ENCODE results near the gene BOC. TPM values are rescaled to one million over a fixed set of nuclear protein-coding genes. Genes with fewer than 3 reads are reported as not detected.

Gene BOC
- total and polyA plus RNA-seq, 12 donors: 2.1 to 13.9 (median 4.9) TPM

DNA sequence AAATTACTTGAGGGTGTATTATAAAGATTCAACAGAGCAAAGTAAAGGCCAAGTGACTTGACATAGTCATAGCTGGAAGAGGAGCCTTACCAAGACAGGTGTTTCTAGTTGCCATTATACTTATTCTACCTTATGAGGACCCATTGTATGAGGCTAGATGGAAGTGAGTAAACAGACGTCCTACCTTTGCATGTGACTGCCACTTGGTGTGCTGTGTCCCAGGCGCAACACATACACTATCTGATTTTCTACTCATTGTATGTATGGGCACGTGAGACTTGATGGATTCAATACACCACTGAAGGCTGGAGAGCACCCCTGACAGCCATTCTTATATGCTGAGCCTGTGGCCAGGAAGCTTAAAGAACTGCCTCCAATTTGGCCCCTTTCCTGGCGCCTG, 40.5 kb downstream of the BOC start:
- ATAC-seq (no peak), DNase-seq (no peak)
- Histone ChIP-seq H3K36me3 (peaks cover 0 to 22% (median 0%) of the 10 kb centered on the region in 9 donors), H3K4me3 (no peak overlapping the region), H3K27me3 (no peaks in the 10 kb centered on the region), H3K4me1 (peaks cover 0 to 42% (median 21%) of the 10 kb centered on the region in 9 donors), H3K27ac (no peak overlapping the region), H3K9me3 (no peaks in the 10 kb centered on the region)
- TF ChIP-seq CTCF (IDR thresholded peaks at IDR 0.05): no peak
- intact Hi-C loops (cut with DNase I): no loop called here
- 77 to 83% methylated on average over 4 of the region's 4 CpGs for WGBS, 2 donors

GRCh38 chr3:113252553-113252952, 41.2 kb downstream of the BOC start:
- intact Hi-C loops (cut with DNase I): no loop called here
- Histone ChIP-seq H3K36me3 (peaks cover 0 to 22% (median 0%) of the 10 kb centered on the region in 9 donors), H3K9me3 (no peaks in the 10 kb centered on the region), H3K27ac (no peak overlapping the region), H3K27me3 (no peaks in the 10 kb centered on the region), H3K4me3 (no peak overlapping the region), H3K4me1 (peaks cover 0 to 35% (median 17%) of the 10 kb centered on the region in 9 donors)
- WGBS, 2 donors: 78 to 81% methylated on average over 4 of the region's 4 CpGs
- TF ChIP-seq CTCF (IDR thresholded peaks at IDR 0.05): no peak
- DNase-seq: no peak
- ATAC-seq: no peak

- no peaks in the 10 kb centered on the region for H3K27me3 ChIP-seq
- peak overlapping the region in 2 of 10 donors; percentile 20 to 51 for H3K27ac ChIP-seq
- H3K9me3 ChIP-seq: no peaks in the 10 kb centered on the region
- H3K4me3 ChIP-seq: no peak overlapping the region
- peaks cover 0 to 22% (median 0%) of the 10 kb centered on the region in 9 donors for H3K36me3 ChIP-seq
- no peak for ATAC-seq
- intact Hi-C loops (cut with DNase I): no loop called here
- 93% methylated on average over 3 of the region's 3 CpGs for WGBS, 2 donors
- no peak for TF ChIP-seq CTCF (IDR thresholded peaks at IDR 0.05)
- no peak for DNase-seq
- H3K4me1 ChIP-seq: peaks cover 0 to 28% (median 7%) of the 10 kb centered on the region in 9 donors
Observed at GRCh38 chr3:113253702-113254101, 42.3 kb downstream of the BOC start.

DNA sequence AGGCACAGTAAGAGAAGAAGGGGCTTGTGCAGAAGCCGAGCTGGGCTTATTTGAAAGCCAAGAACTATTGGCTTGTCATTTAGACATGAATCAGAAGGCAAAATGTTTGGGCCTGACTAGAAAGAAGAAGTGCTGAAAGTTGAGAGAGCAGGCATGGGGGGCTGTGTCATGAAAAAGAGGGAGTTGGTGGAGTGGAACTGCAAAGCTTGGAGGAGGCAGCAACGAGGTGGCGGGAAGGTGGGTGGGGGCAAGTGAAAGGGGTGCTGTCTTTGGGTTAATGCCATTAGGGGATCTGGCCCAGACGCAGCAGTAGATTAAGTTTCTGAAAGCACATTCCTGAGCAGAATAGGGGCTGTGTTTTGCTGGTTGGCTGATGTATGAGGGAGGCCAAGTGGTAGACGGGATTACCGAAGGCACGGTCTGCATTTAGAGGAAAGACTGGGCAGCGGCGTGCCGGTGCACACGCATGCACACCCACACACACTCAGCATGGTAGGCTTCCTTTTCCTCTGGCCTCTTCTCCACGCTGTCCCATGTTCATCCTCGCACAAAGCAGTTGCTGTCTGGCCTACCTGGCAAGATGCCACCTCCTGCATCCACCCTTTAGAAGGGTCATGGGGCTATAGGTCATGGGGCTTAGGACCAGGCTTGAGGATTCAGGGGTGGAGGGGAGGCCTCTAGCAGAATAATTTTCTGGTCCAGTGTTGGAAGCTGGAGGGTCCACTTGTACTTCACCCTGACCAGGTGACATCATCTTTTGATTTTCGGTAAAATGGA, 43.0 kb downstream of the BOC start:
- peaks cover 0 to 22% (median 0%) of the 10 kb centered on the region in 9 donors for H3K36me3 ChIP-seq
- no peaks in the 10 kb centered on the region for H3K27me3 ChIP-seq
- H3K4me1 ChIP-seq: peaks cover 0 to 26% (median 7%) of the 10 kb centered on the region in 9 donors
- no peak for TF ChIP-seq CTCF (IDR thresholded peaks at IDR 0.05)
- intact Hi-C loops (cut with DNase I): no loop called here
- no peaks in the 10 kb centered on the region for H3K9me3 ChIP-seq
- ATAC-seq (peak in 6 of 8 donors; percentile 20 to 40 (median 29)), DNase-seq (no peak)
- WGBS, 2 donors: 67 to 74% methylated on average over 14 of the region's 14 CpGs
- no peak overlapping the region for H3K4me3 ChIP-seq
- H3K27ac ChIP-seq: peak overlapping the region in 5 of 10 donors; percentile 9 to 54 (median 50)
